ENCODE data around the gene CLCN2. TPM values are rescaled to one million over a fixed set of nuclear protein-coding genes. Genes with fewer than 3 reads are reported as not detected.

The CLCN2 gene
- total RNA-seq, 1 experiment from 2014 or later = 22.9 TPM

GRCh38 chr3:184382326-184383032, 21.1 kb upstream of the CLCN2 start:
- BruUV-seq (replicated peaks) = no TSS peak
- CTCF ChIA-PET = interaction anchor here (1.4 kb wide), 1 partner anchor 30 kb away, joined by 3 read pairs; no protein-coding TSS in a partner anchor

GRCh38 chr3:184381261-184382224, 20.1 kb upstream of the CLCN2 start:
- BruUV-seq (replicated peaks) = no TSS peak
- H3K36me3 Mint-ChIP-seq (ENCODE audit: insufficient read depth, unreplicated experiment) = no peaks in the 10 kb centered on the region
- DNase-seq = peak; percentile 25
- CTCF ChIA-PET = interaction anchor here (0.9 kb wide), 1 partner anchor 10 kb away, joined by 5 read pairs; no protein-coding TSS in a partner anchor
- no peak overlapping the region for H3K27ac Mint-ChIP-seq (ENCODE audit: unreplicated experiment)
- no peaks in the 10 kb centered on the region for H3K9me3 Mint-ChIP-seq (ENCODE audit: low read depth, unreplicated experiment)
- H3K27me3 Mint-ChIP-seq (ENCODE audit: unreplicated experiment) = peaks cover 94% of the 10 kb centered on the region
- no peak overlapping the region for H3K4me3 Mint-ChIP-seq (ENCODE audit: low read depth, unreplicated experiment)
- intact Hi-C loops (cut with micrococcal nuclease; ENCODE audit: unreplicated experiment) = no loop called here
- H3K4me1 Mint-ChIP-seq (ENCODE audit: low read depth, unreplicated experiment) = no peaks in the 10 kb centered on the region
- no peak for TF ChIP-seq CTCF (IDR thresholded peaks at IDR 0.05; ENCODE audit: unreplicated experiment)

More at GRCh38 chr3:184382326-184383032, 21.1 kb upstream of the CLCN2 start:
- no peak for DNase-seq
- no peaks in the 10 kb centered on the region for H3K4me1 Mint-ChIP-seq (ENCODE audit: low read depth, unreplicated experiment)
- no peaks in the 10 kb centered on the region for H3K36me3 Mint-ChIP-seq (ENCODE audit: insufficient read depth, unreplicated experiment)
- no peaks in the 10 kb centered on the region for H3K9me3 Mint-ChIP-seq (ENCODE audit: low read depth, unreplicated experiment)
- H3K27me3 Mint-ChIP-seq (ENCODE audit: unreplicated experiment) = peaks cover 94% of the 10 kb centered on the region
- intact Hi-C loops (cut with micrococcal nuclease; ENCODE audit: unreplicated experiment) = no loop called here
- no peak overlapping the region for H3K27ac Mint-ChIP-seq (ENCODE audit: unreplicated experiment)
- no peak for TF ChIP-seq CTCF (IDR thresholded peaks at IDR 0.05; ENCODE audit: unreplicated experiment)
- no peak overlapping the region for H3K4me3 Mint-ChIP-seq (ENCODE audit: low read depth, unreplicated experiment)

- H3K27ac Mint-ChIP-seq (ENCODE audit: unreplicated experiment) = no peak overlapping the region
- DNase-seq = no peak
- H3K27me3 Mint-ChIP-seq (ENCODE audit: unreplicated experiment) = peaks cover 94% of the 10 kb centered on the region
- H3K9me3 Mint-ChIP-seq (ENCODE audit: low read depth, unreplicated experiment) = no peaks in the 10 kb centered on the region
- H3K36me3 Mint-ChIP-seq (ENCODE audit: insufficient read depth, unreplicated experiment) = no peaks in the 10 kb centered on the region
- no peak overlapping the region for H3K4me3 Mint-ChIP-seq (ENCODE audit: low read depth, unreplicated experiment)
- no peak for TF ChIP-seq CTCF (IDR thresholded peaks at IDR 0.05; ENCODE audit: unreplicated experiment)
- CTCF ChIA-PET = interaction anchor here (0.9 kb wide), 1 partner anchor 9 kb away, joined by 5 read pairs; no protein-coding TSS in a partner anchor
- intact Hi-C loops (cut with micrococcal nuclease; ENCODE audit: unreplicated experiment) = no loop called here
- no TSS peak for BruUV-seq (replicated peaks)
- H3K4me1 Mint-ChIP-seq (ENCODE audit: low read depth, unreplicated experiment) = no peaks in the 10 kb centered on the region
These were observed 19.3 kb upstream of the CLCN2 start for GRCh38 chr3:184380627-184381260.

GRCh38 chr3:184380185-184380626, 18.8 kb upstream of the CLCN2 start:
- no peak overlapping the region for H3K4me3 Mint-ChIP-seq (ENCODE audit: low read depth, unreplicated experiment)
- H3K27ac Mint-ChIP-seq (ENCODE audit: unreplicated experiment) = no peak overlapping the region
- intact Hi-C loops (cut with micrococcal nuclease; ENCODE audit: unreplicated experiment) = no loop called here
- H3K27me3 Mint-ChIP-seq (ENCODE audit: unreplicated experiment) = peaks cover 94% of the 10 kb centered on the region
- DNase-seq = peak; percentile 49
- H3K4me1 Mint-ChIP-seq (ENCODE audit: low read depth, unreplicated experiment) = no peaks in the 10 kb centered on the region
- BruUV-seq (replicated peaks) = no TSS peak
- H3K36me3 Mint-ChIP-seq (ENCODE audit: insufficient read depth, unreplicated experiment) = no peaks in the 10 kb centered on the region
- TF ChIP-seq CTCF (IDR thresholded peaks at IDR 0.05; ENCODE audit: unreplicated experiment) = no peak
- H3K9me3 Mint-ChIP-seq (ENCODE audit: low read depth, unreplicated experiment) = no peaks in the 10 kb centered on the region
- CTCF ChIA-PET = interaction anchor here (0.9 kb wide), 1 partner anchor 9 kb away, joined by 5 read pairs; no protein-coding TSS in a partner anchor

Data from Calu3 (cell line).